K562 (cell line): ENCODE data around the gene POLN.

ENCODE experiments used
- CEBPB ChIP-seq: fragments of 450-650 bp; IDR thresholded peaks from 2 replicates; pipeline ENCODE4 v1.6.1; 2016; ENCODE audit warnings: missing genetic modification characterization, missing compliant biosample characterization
- DDX20 ChIP-seq: fragments of 450-650 bp; IDR thresholded peaks from 2 replicates; pipeline ENCODE4 v1.6.1; 2016; ENCODE audit warnings: missing genetic modification characterization, low read depth, mild to moderate bottlenecking, missing compliant biosample characterization, moderate library complexity
- MEF2D ChIP-seq: conservative IDR thresholded peaks from 2 replicates; pipeline ENCODE4 v1.6.1; 2016; ENCODE audit warnings: low read depth, missing genetic modification characterization, missing compliant biosample characterization
- POLR2A ChIP-seq: fragments of 450-650 bp; conservative IDR thresholded peaks from 2 replicates; pipeline ENCODE4 v1.6.1; 2016
- POLR2AphosphoS2 ChIP-seq: IDR thresholded peaks from 2 replicates; pipeline ENCODE4 v1.6.1; 2012; ENCODE audit warnings: low read length, improper control_type of control experiment
- POLR2B ChIP-seq: fragments of 450-650 bp; IDR thresholded peaks from 2 replicates; pipeline ENCODE4 v1.6.1; 2018; ENCODE audit warnings: low read depth; ENCODE audit not compliant: partially characterized antibody
- PTBP1 ChIP-seq: fragments of 200-400 bp; formaldehyde crosslinking; IDR thresholded peaks from 2 replicates; pipeline ENCODE4 v1.6.1; 2017; ENCODE audit warnings: low read depth, low read length
- RAD21 ChIP-seq, 2 experiments: fragments of 250-450 bp in 1 of 2; fragments of 450-650 bp in 1 of 2; sonication (Bioruptor Pico) in 1 of 2; formaldehyde crosslinking in 1 of 2; IDR thresholded peaks in 1 of 2; conservative IDR thresholded peaks in 1 of 2; 2 replicates each; pipeline versions ENCODE4 v1.4.0 to v1.8.0; 2020 to 2022; ENCODE audit warnings: mild to moderate bottlenecking in 2 of 2, moderate library complexity in 1 of 2
- TAF1 ChIP-seq: IDR thresholded peaks from 2 replicates; pipeline ENCODE4 v1.6.1; 2011; ENCODE audit warnings: mild to moderate bottlenecking, low read length, moderate library complexity; ENCODE audit not compliant: insufficient read depth, control insufficient read depth, severe bottlenecking; ENCODE audit errors: extremely low read depth
- ZNF212 ChIP-seq: fragments of 450-650 bp; formaldehyde crosslinking; IDR thresholded peaks from 2 replicates; pipeline ENCODE4 v1.4.0; 2020; ENCODE audit warnings: mild to moderate bottlenecking
- TF ChIP-seq, protein P1 (sequence below), 3 experiments: IDR thresholded peaks in 2 of 3; conservative IDR thresholded peaks in 1 of 3; 2 replicates each; pipeline ENCODE4 v1.5.1; 2011 to 2012; ENCODE audit warnings: low read length in 3 of 3, mild to moderate bottlenecking in 3 of 3, control low read depth in 2 of 3, improper control_type of control experiment in 1 of 3, inconsistent platforms in 1 of 3, low read depth in 1 of 3, mixed read lengths in 1 of 3, moderate library complexity in 1 of 3; ENCODE audit not compliant: insufficient read depth in 2 of 3
- TF ChIP-seq, protein P2 (sequence below): fragments of 250-450 bp; sonication (Bioruptor Pico); IDR thresholded peaks from 2 replicates; pipeline ENCODE4 v1.5.0; 2021

GRCh38 chr4:2058264-2059045 lies 183.5 kb downstream of the POLN start:
- TF ChIP-seq PTBP1 (no peak), TAF1 (no peak), MEF2D (tag) (no peak), POLR2AphosphoS2 (no peak), DDX20 (tag) (no peak), POLR2A (no peak), RAD21 (CRISPR knock-in tag; conservative IDR thresholded peaks at IDR 0.05 in 1 of 2, IDR thresholded peaks at IDR 0.05 in 1 of 2) (no peak), POLR2B (no peak), ZNF212 (no peak), CEBPB (tag) (no peak)
- TF ChIP-seq, protein P1, sequence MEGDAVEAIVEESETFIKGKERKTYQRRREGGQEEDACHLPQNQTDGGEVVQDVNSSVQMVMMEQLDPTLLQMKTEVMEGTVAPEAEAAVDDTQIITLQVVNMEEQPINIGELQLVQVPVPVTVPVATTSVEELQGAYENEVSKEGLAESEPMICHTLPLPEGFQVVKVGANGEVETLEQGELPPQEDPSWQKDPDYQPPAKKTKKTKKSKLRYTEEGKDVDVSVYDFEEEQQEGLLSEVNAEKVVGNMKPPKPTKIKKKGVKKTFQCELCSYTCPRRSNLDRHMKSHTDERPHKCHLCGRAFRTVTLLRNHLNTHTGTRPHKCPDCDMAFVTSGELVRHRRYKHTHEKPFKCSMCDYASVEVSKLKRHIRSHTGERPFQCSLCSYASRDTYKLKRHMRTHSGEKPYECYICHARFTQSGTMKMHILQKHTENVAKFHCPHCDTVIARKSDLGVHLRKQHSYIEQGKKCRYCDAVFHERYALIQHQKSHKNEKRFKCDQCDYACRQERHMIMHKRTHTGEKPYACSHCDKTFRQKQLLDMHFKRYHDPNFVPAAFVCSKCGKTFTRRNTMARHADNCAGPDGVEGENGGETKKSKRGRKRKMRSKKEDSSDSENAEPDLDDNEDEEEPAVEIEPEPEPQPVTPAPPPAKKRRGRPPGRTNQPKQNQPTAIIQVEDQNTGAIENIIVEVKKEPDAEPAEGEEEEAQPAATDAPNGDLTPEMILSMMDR (IDR thresholded peaks at IDR 0.05 in 2 of 3, conservative IDR thresholded peaks at IDR 0.05 in 1 of 3; ENCODE audit: insufficient read depth in 2 of 3, low read depth in 1 of 3, low read length in 3 of 3): no peak
- TF ChIP-seq, protein P2, sequence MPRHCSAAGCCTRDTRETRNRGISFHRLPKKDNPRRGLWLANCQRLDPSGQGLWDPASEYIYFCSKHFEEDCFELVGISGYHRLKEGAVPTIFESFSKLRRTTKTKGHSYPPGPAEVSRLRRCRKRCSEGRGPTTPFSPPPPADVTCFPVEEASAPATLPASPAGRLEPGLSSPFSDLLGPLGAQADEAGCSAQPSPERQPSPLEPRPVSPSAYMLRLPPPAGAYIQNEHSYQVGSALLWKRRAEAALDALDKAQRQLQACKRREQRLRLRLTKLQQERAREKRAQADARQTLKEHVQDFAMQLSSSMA: no peak
